Measurements from ENCODE around the gene FSTL5. TPM values are rescaled to one million over a fixed set of nuclear protein-coding genes. Genes with fewer than 3 reads are reported as not detected.
"Not testable (repeated sequence)": the region's sequence is repeated elsewhere in the genome, so short reads cannot be mapped to it uniquely, and the experiment has no call there.

FSTL5 gene
- total RNA-seq, 1 experiment from 2014 or later, result 0.55 TPM

- TF ChIP-seq CTCF (IDR thresholded peaks at IDR 0.05), result no peak
- no peak for TF ChIP-seq ETV6 (CRISPR knock-in tag; IDR thresholded peaks at IDR 0.05)
- TF ChIP-seq NR3C1 (CRISPR knock-in tag; conservative IDR thresholded peaks at IDR 0.05; ENCODE audit: low read depth), result no peak
- no peak for TF ChIP-seq ZNF425 (CRISPR knock-in tag; conservative IDR thresholded peaks at IDR 0.05)
- TF ChIP-seq ZBTB43 (CRISPR knock-in tag; IDR thresholded peaks at IDR 0.05), result no peak
- no peak for TF ChIP-seq ZNF219 (CRISPR knock-in tag; IDR thresholded peaks at IDR 0.05; ENCODE audit: borderline replicate concordance)
- TF ChIP-seq PREB (CRISPR knock-in tag; IDR thresholded peaks at IDR 0.05; ENCODE audit: borderline replicate concordance), result no peak
- TF ChIP-seq MYBL2 (CRISPR knock-in tag; IDR thresholded peaks at IDR 0.05), result no peak
- TF ChIP-seq GABPB1 (CRISPR knock-in tag; IDR thresholded peaks at IDR 0.05), result no peak
These were observed 403.8 kb downstream of the FSTL5 start (continued) for GRCh38 chr4:161760008-161760407.

- H3K4me1 Mint-ChIP-seq; POLR2A ChIA-PET; CTCF ChIA-PET; H3K4me3 Mint-ChIP-seq; H3K27ac Mint-ChIP-seq; H3K27me3 Mint-ChIP-seq (ENCODE audit: low read depth); H3K9me3 Mint-ChIP-seq; H3K36me3 Mint-ChIP-seq; DNase-seq (ENCODE audit: low spot score); ATAC-seq: not testable (repeated sequence)
These were observed 405.4 kb downstream of the FSTL5 start for GRCh38 chr4:161758412-161758811.

- Mint-ChIP-seq H3K27ac (no peak overlapping the region), H3K36me3 (no peaks in the 10 kb centered on the region), H3K4me1 (no peaks in the 10 kb centered on the region), H3K9me3 (no peaks in the 10 kb centered on the region), H3K4me3 (no peak overlapping the region), H3K27me3 (ENCODE audit: low read depth) (no peaks in the 10 kb centered on the region)
- ChIA-PET POLR2A (no interaction called here), CTCF (no interaction called here)
- no peak for DNase-seq (ENCODE audit: low spot score)
- ATAC-seq, result no peak
- TF ChIP-seq FOXK1 (CRISPR knock-in tag; IDR thresholded peaks at IDR 0.05), result no peak
- TF ChIP-seq ZNF281 (CRISPR knock-in tag; IDR thresholded peaks at IDR 0.05), result no peak
- no peak for TF ChIP-seq TEAD1 (CRISPR knock-in tag; IDR thresholded peaks at IDR 0.05)
- no peak for TF ChIP-seq FOXP4 (CRISPR knock-in tag; IDR thresholded peaks at IDR 0.05)
- TF ChIP-seq TP53 (CRISPR knock-in tag; IDR thresholded peaks at IDR 0.05), result no peak
- no peak for TF ChIP-seq JAZF1 (CRISPR knock-in tag; IDR thresholded peaks at IDR 0.05)
- no peak for TF ChIP-seq ZNF512 (CRISPR knock-in tag; IDR thresholded peaks at IDR 0.05; ENCODE audit: borderline replicate concordance)
- TF ChIP-seq CREM (CRISPR knock-in tag; IDR thresholded peaks at IDR 0.05), result no peak
- no peak for TF ChIP-seq NFE2L1 (CRISPR knock-in tag; IDR thresholded peaks at IDR 0.05)
- no peak for TF ChIP-seq RELA (CRISPR knock-in tag; IDR thresholded peaks at IDR 0.05; ENCODE audit: borderline replicate concordance)
These were observed 434.9 kb downstream of the FSTL5 start for GRCh38 chr4:161728929-161729328.
